ENCODE results near the gene GLS.
A peak's percentile ranks its signal among the peaks of the same experiment; 100 is the strongest.

The GLS gene

GRCh38 chr2:190972213-190972612 is 91.6 kb downstream of the GLS start:
- DNase-seq (ENCODE audit: low read depth), result no peak

- no peak for DNase-seq (ENCODE audit: low read depth)
Observed at GRCh38 chr2:190972846-190973245, 92.2 kb downstream of the GLS start.

- DNase-seq (ENCODE audit: low read depth), result no peak
Observed at GRCh38 chr2:190973262-190973661, 92.6 kb downstream of the GLS start.

- DNase-seq (ENCODE audit: low read depth), result no peak
Observed at GRCh38 chr2:190973726-190974628, 93.4 kb downstream of the GLS start.

GRCh38 chr2:190974629-190975361 is 94.2 kb downstream of the GLS start:
- DNase-seq (ENCODE audit: low read depth), result no peak

GRCh38 chr2:190976521-190976920 is 95.9 kb downstream of the GLS start:
- DNase-seq (ENCODE audit: low read depth), result no peak

GRCh38 chr2:190977505-190977904 is 96.9 kb downstream of the GLS start:
- DNase-seq (ENCODE audit: low read depth), result no peak

GRCh38 chr2:190978389-190979053 is 97.9 kb downstream of the GLS start:
- DNase-seq (ENCODE audit: low read depth), result no peak

- DNase-seq (ENCODE audit: low read depth), result no peak
Observed at GRCh38 chr2:190979906-190980629, 99.4 kb downstream of the GLS start.

- DNase-seq (ENCODE audit: low read depth), result no peak
Observed at GRCh38 chr2:190980630-190981209, 100.1 kb downstream of the GLS start.

- no peak for DNase-seq (ENCODE audit: low read depth)
Observed at GRCh38 chr2:190981333-190981732, 100.7 kb downstream of the GLS start.

- no peak for DNase-seq (ENCODE audit: low read depth)
Observed at GRCh38 chr2:190981733-190982132, 101.1 kb downstream of the GLS start.

GRCh38 chr2:190982262-190983034 is 101.8 kb downstream of the GLS start:
- no peak for DNase-seq (ENCODE audit: low read depth)

- DNase-seq (ENCODE audit: low read depth), result peak; percentile 36
Observed at GRCh38 chr2:190984595-190984994, 104.0 kb downstream of the GLS start.

- DNase-seq (ENCODE audit: low read depth), result no peak
Observed at GRCh38 chr2:190986221-190986953, 105.8 kb downstream of the GLS start.

GRCh38 chr2:190987116-190987515 is 106.5 kb downstream of the GLS start:
- no peak for DNase-seq (ENCODE audit: low read depth)

- DNase-seq (ENCODE audit: low read depth), result no peak
Observed at GRCh38 chr2:190987938-190988337, 107.3 kb downstream of the GLS start.

- no peak for DNase-seq (ENCODE audit: low read depth)
Observed at GRCh38 chr2:190988910-190989309, 108.3 kb downstream of the GLS start.

GRCh38 chr2:190990132-190990531 is 109.5 kb downstream of the GLS start:
- DNase-seq (ENCODE audit: low read depth), result no peak

GRCh38 chr2:190993292-190993643 is 112.6 kb downstream of the GLS start:
- no peak for DNase-seq (ENCODE audit: low read depth)

All from GM04503 (cell line).